Natural killer cell (primary cell): ENCODE data around the gene EVL. TPM values are rescaled to one million over a fixed set of nuclear protein-coding genes. Genes with fewer than 3 reads are reported as not detected.

Experiments used
- ATAC-seq, 3 donors: fragments of 150-1000 bp in 2 of 3; fragments of 200-7000 bp in 1 of 3; cut with Tn5 transposase; 1 replicate in 1 of 3; 2 replicates in 2 of 3; pipeline ENCODE4 v1.10.0; 2021; ENCODE audit warnings: mild to moderate bottlenecking in 2 of 3, moderate library complexity in 2 of 3
- DNase-seq, 2 donors: peaks; one replicate each; pipeline versions ENCODE4 v3.0.0 to v3.0.0-alpha.2; 2013 to 2021; ENCODE audit warnings: mixed read lengths in 1 of 2
- H3K27ac ChIP-seq: one replicate; pipeline ENCODE4 v1.5.1; 2013; ENCODE audit warnings: mild to moderate bottlenecking, low read length
- H3K27me3 ChIP-seq: one replicate; pipeline ENCODE4 v1.6.1; 2013; ENCODE audit warnings: low read length; ENCODE audit not compliant: control insufficient read depth, insufficient read depth
- H3K36me3 ChIP-seq: one replicate; pipeline ENCODE4 v1.6.1; 2013; ENCODE audit warnings: low read length; ENCODE audit not compliant: control insufficient read depth, insufficient read depth
- H3K4me1 ChIP-seq: one replicate; pipeline ENCODE4 v1.6.1; 2013; ENCODE audit warnings: low read length; ENCODE audit not compliant: control insufficient read depth, insufficient read depth
- H3K4me3 ChIP-seq: one replicate; pipeline ENCODE4 v1.5.1; 2013; ENCODE audit warnings: low read length
- H3K9me3 ChIP-seq: one replicate; pipeline ENCODE4 v1.6.1; 2013; ENCODE audit warnings: low read length; ENCODE audit not compliant: control insufficient read depth, insufficient read depth
- H3K27ac Mint-ChIP-seq, 2 donors: one replicate each; pipeline ENCODE4 v1.8.0; 2022; ENCODE audit warnings: mild to moderate bottlenecking in 2 of 2, mixed read lengths in 2 of 2, moderate library complexity in 1 of 2
- H3K27me3 Mint-ChIP-seq, 2 donors: one replicate each; pipeline ENCODE4 v1.8.0; 2022; ENCODE audit warnings: low read depth in 2 of 2, mixed read lengths in 2 of 2
- H3K36me3 Mint-ChIP-seq: one replicate; pipeline ENCODE4 v1.8.0; 2022; ENCODE audit warnings: mixed read lengths
- H3K4me1 Mint-ChIP-seq, 2 donors: one replicate each; pipeline ENCODE4 v1.8.0; 2022; ENCODE audit warnings: mixed read lengths in 2 of 2
- H3K4me3 Mint-ChIP-seq: one replicate; pipeline ENCODE4 v1.8.0; 2022; ENCODE audit warnings: mild to moderate bottlenecking, moderate library complexity, mixed read lengths
- H3K9me3 Mint-ChIP-seq, 2 donors: one replicate each; pipeline ENCODE4 v1.8.0; 2022; ENCODE audit warnings: mixed read lengths in 2 of 2
- WGBS: methylation state at CpG from one replicate; pipeline ENCODE4 v1.1.7; 2013; ENCODE audit warnings: missing lambda C conversion rate; ENCODE audit not compliant: insufficient coverage; 5-methylcytosine and 5-hydroxymethylcytosine counted together
- intact Hi-C: fragments of 100-400 bp; cut with micrococcal nuclease; formaldehyde crosslinking; loops from one replicate; pipeline ENCODE4 v1.14.2; 2022
- total RNA-seq, 4 donors: library from RNA; stranded (reverse); fragments of 120-200 nt in 1 of 4; gene quantifications; one replicate each; pipeline versions ENCODE4 v1.2.3 to v1.2.4, GENCODE V29; 2013 to 2022
- TF ChIP-seq, protein P1 (sequence below): fragments of 200-600 bp; IDR thresholded peaks from one replicate; pipeline ENCODE4 v1.8.0; 2022; ENCODE audit warnings: antibody characterized with exemption

The EVL gene
- total RNA-seq, 3 donors from 2014 or later (not counting 1 experiment from before 2014, with no cell fraction given), result 882 to 1,108 (median 986) TPM

DNA sequence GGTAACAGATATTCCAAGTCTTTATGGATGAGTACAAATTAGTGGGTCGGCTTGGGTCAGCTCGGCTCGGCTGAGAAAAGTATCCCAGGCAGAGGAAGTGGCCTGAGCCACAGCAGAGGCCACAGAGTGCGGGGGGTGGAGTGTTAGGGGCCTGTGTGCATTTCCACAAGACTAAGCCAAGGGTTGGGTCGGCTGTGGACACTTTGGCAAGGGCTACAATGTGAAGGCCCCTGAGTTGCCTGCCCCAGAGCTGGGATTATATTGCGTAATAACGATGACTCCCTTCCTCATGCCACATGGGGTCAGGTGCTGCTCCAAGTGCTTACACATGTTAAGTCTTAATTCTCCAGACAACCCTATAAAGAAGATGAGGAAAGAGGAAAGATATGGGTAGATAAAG lies 11.4 kb downstream of the EVL start:
- Mint-ChIP-seq H3K27me3 (no peaks in the 10 kb centered on the region), H3K9me3 (no peaks in the 10 kb centered on the region), H3K4me3 (peak overlapping the region; percentile 83), H3K4me1 (peaks cover 94 to 96% of the 10 kb centered on the region in 2 donors), H3K36me3 (peaks cover 8% of the 10 kb centered on the region), H3K27ac (peak overlapping the region; percentile 93)
- Histone ChIP-seq H3K4me1 (peaks cover 96% of the 10 kb centered on the region), H3K4me3 (no peak overlapping the region), H3K9me3 (no peaks in the 10 kb centered on the region), H3K36me3 (peaks cover 50% of the 10 kb centered on the region), H3K27ac (peak overlapping the region; percentile 66), H3K27me3 (no peaks in the 10 kb centered on the region)
- DNase-seq, result peak in 1 of 2 donors; percentile 33
- intact Hi-C loops, result loop anchor here (10.0 kb wide), 1 partner anchor 1648 kb away; no protein-coding TSS in a partner anchor
- TF ChIP-seq, protein P1, sequence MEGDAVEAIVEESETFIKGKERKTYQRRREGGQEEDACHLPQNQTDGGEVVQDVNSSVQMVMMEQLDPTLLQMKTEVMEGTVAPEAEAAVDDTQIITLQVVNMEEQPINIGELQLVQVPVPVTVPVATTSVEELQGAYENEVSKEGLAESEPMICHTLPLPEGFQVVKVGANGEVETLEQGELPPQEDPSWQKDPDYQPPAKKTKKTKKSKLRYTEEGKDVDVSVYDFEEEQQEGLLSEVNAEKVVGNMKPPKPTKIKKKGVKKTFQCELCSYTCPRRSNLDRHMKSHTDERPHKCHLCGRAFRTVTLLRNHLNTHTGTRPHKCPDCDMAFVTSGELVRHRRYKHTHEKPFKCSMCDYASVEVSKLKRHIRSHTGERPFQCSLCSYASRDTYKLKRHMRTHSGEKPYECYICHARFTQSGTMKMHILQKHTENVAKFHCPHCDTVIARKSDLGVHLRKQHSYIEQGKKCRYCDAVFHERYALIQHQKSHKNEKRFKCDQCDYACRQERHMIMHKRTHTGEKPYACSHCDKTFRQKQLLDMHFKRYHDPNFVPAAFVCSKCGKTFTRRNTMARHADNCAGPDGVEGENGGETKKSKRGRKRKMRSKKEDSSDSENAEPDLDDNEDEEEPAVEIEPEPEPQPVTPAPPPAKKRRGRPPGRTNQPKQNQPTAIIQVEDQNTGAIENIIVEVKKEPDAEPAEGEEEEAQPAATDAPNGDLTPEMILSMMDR, result no peak
- 34% methylated on average over 7 of the region's 7 CpGs for WGBS
- ATAC-seq, result no peak

DNA sequence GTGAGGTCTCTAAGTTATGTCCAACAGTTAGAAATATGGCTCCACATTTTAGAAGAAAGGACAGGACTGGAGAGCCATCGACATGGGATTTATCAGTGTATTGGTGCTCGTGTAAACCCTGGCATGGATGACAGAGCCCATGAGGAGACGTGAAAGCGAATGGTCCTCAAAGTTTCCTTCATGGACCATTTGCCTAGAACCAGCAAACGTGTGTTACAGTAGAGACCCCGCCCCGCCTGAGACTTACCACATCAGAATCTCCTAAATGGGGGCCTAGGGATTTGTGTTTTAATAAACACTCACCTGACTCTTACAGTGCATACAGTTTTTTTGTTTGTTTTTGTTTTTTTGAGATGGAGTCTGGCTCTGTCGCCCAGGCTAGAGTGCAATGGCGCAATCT lies 12.2 kb downstream of the EVL start:
- no peaks in the 10 kb centered on the region for H3K9me3 ChIP-seq
- H3K27me3 ChIP-seq, result no peaks in the 10 kb centered on the region
- H3K4me3 ChIP-seq, result no peak overlapping the region
- 89% methylated on average over 9 of the region's 9 CpGs for WGBS
- DNase-seq (no peak), ATAC-seq (no peak)
- H3K4me1 ChIP-seq, result peaks cover 97% of the 10 kb centered on the region
- Mint-ChIP-seq H3K4me1 (peaks cover 96 to 97% of the 10 kb centered on the region in 2 donors), H3K4me3 (peak overlapping the region; percentile 83), H3K27me3 (no peaks in the 10 kb centered on the region), H3K27ac (peak overlapping the region; percentile 93), H3K36me3 (peaks cover 8% of the 10 kb centered on the region), H3K9me3 (no peaks in the 10 kb centered on the region)
- TF ChIP-seq, protein P1, result no peak
- peak overlapping the region; percentile 66 for H3K27ac ChIP-seq
- intact Hi-C loops, result loop anchor here (10.0 kb wide), 1 partner anchor 1647 kb away; no protein-coding TSS in a partner anchor
- peaks cover 50% of the 10 kb centered on the region for H3K36me3 ChIP-seq

DNA sequence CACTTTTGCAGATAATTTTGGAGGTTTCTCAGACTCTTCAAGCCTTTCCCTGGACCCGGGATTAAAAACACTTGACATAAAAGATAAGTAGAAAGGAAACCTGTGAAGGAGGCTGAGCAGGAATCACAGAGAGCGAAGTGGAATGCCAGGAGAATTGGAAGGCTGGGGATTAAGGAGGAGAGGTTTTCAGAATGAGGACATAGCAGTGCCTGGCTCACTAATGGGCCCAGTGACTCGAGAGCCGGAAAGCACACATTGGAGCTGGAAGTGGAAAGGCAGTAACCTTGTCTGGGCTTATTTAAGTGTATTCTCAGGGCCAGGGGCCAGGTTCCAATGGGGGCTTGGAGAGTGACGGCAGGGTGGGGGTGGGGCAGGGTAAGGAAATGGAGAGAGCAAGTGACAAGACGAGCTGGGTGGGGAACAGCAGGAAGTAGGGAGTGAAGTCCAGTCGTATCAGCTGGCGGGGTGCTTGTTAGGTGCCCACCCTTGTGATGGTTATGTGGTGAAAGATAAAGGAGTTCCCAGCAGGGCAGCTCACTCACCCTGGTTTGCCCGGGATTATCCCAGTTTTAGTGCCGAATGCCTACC lies 13.1 kb downstream of the EVL start:
- Mint-ChIP-seq H3K4me3 (peak overlapping the region; percentile 83), H3K27ac (peak overlapping the region; percentile 93), H3K4me1 (peaks cover 96 to 97% of the 10 kb centered on the region in 2 donors), H3K36me3 (peaks cover 8% of the 10 kb centered on the region), H3K27me3 (no peaks in the 10 kb centered on the region), H3K9me3 (no peaks in the 10 kb centered on the region)
- peaks cover 45% of the 10 kb centered on the region for H3K36me3 ChIP-seq
- WGBS, result 28% methylated on average over 10 of the region's 10 CpGs
- DNase-seq (peak in 1 of 2 donors; percentile 50), ATAC-seq (no peak)
- H3K4me1 ChIP-seq, result peaks cover 97% of the 10 kb centered on the region
- no peaks in the 10 kb centered on the region for H3K27me3 ChIP-seq
- TF ChIP-seq, protein P1, result no peak
- peak overlapping the region; percentile 23 for H3K4me3 ChIP-seq
- no peaks in the 10 kb centered on the region for H3K9me3 ChIP-seq
- H3K27ac ChIP-seq, result peak overlapping the region; percentile 64
- intact Hi-C loops, result loop anchor here (2.0 to 10.0 kb wide), 2 partner anchors 14 to 1646 kb away; partner anchors contain the start of gene EVL
